Gastrocnemius medialis (tissue), 4 donors: Measurements from ENCODE around the gene BIRC6.

Experiments
- POLR2A ChIP-seq, 2 donors: fragments of 450-650 bp; IDR thresholded peaks; one replicate each; pipeline ENCODE4 v1.6.1; 2017; ENCODE audit warnings: antibody characterized with exemption in 2 of 2, mild to moderate bottlenecking in 2 of 2, moderate library complexity in 2 of 2
- TF ChIP-seq, protein P1 (sequence below), 5 experiments: fragments of 450-650 bp in 3 of 5; fragments of 200-600 bp in 2 of 5; sonication (generic) in 2 of 5; IDR thresholded peaks in 4 of 5; conservative IDR thresholded peaks in 1 of 5; 1 replicate in 4 of 5; 2 replicates in 1 of 5; pipeline ENCODE4 v1.5.1; 2016 to 2019; ENCODE audit warnings: antibody characterized with exemption in 5 of 5, mild to moderate bottlenecking in 3 of 5, moderate library complexity in 3 of 5

DNA sequence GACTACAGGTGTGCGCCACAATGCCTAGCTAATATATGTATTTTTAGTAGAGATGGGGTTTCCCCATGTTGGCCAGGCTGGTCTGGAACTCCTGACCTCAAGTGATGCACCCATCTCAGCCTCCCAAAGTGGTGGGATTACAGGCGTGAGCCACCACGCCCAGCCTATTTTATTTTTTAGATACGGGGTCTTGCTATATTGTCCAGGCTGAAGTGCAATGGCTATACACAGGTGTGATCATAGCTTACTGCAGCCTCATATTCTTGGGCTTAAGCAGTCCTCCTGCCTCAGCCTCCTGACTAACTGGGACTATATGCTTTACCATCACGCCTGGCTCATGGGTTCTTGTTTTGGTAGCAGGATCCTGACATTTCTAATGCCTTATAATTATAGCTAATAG is 42.4 kb downstream of the BIRC6 start:
- TF ChIP-seq, protein P1, sequence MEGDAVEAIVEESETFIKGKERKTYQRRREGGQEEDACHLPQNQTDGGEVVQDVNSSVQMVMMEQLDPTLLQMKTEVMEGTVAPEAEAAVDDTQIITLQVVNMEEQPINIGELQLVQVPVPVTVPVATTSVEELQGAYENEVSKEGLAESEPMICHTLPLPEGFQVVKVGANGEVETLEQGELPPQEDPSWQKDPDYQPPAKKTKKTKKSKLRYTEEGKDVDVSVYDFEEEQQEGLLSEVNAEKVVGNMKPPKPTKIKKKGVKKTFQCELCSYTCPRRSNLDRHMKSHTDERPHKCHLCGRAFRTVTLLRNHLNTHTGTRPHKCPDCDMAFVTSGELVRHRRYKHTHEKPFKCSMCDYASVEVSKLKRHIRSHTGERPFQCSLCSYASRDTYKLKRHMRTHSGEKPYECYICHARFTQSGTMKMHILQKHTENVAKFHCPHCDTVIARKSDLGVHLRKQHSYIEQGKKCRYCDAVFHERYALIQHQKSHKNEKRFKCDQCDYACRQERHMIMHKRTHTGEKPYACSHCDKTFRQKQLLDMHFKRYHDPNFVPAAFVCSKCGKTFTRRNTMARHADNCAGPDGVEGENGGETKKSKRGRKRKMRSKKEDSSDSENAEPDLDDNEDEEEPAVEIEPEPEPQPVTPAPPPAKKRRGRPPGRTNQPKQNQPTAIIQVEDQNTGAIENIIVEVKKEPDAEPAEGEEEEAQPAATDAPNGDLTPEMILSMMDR (IDR thresholded peaks at IDR 0.05 in 4 of 5, conservative IDR thresholded peaks at IDR 0.05 in 1 of 5): no peak
- no peak for TF ChIP-seq POLR2A (IDR thresholded peaks at IDR 0.05)
